Adrenal gland (tissue), 12 donors: ENCODE data around the gene EIF3F. TPM values are rescaled to one million over a fixed set of nuclear protein-coding genes. Genes with fewer than 3 reads are reported as not detected.

ENCODE experiments used
- DNase-seq, 7 donors: peaks; one replicate each; pipeline ENCODE4 v3.0.0-alpha.2; 2019 to 2020
- H3K27ac ChIP-seq, 5 donors: fragments of 200-600 bp; sonication (generic) in 4 of 5; 1 replicate in 3 of 5; 2 replicates in 2 of 5; pipeline versions ENCODE4 v1.5.1 to v1.8.0; 2016 to 2020; ENCODE audit warnings: mild to moderate bottlenecking in 1 of 5
- H3K27me3 ChIP-seq: fragments of 200-600 bp; 2 replicates; pipeline ENCODE4 v1.8.0; 2021
- H3K36me3 ChIP-seq, 2 donors: fragments of 200-600 bp; replicated peaks in 1 of 2; 1 replicate in 1 of 2; 2 replicates in 1 of 2; pipeline versions ENCODE4 v1.5.1 to v1.8.0; 2018 to 2022
- H3K4me1 ChIP-seq, 2 donors: fragments of 200-600 bp; replicated peaks in 1 of 2; 1 replicate in 1 of 2; 2 replicates in 1 of 2; pipeline versions ENCODE4 v1.5.1 to v1.8.0; 2018 to 2021
- H3K4me3 ChIP-seq, 4 donors: fragments of 200-600 bp; sonication (generic) in 3 of 4; one replicate each; pipeline ENCODE4 v1.5.1; 2016 to 2018
- H3K9me3 ChIP-seq, 3 donors: fragments of 200-600 bp; sonication (generic) in 1 of 3; replicated peaks in 1 of 3; 1 replicate in 2 of 3; 2 replicates in 1 of 3; pipeline versions ENCODE4 v1.5.1 to v1.8.0; 2016 to 2021
- CTCF ChIP-seq, 6 experiments: fragments of 450-650 bp in 4 of 6; fragments of 200-600 bp in 2 of 6; sonication (generic) in 1 of 6; IDR thresholded peaks; 1 replicate in 5 of 6; 2 replicates in 1 of 6; pipeline versions ENCODE4 v1.5.1 to v1.8.0; 2016 to 2021; ENCODE audit warnings: antibody characterized with exemption in 6 of 6, mild to moderate bottlenecking in 2 of 6, moderate library complexity in 1 of 6
- POLR2A ChIP-seq, 2 donors: fragments of 450-650 bp; IDR thresholded peaks; one replicate each; pipeline ENCODE4 v1.6.1; 2017; ENCODE audit warnings: antibody characterized with exemption in 2 of 2, mild to moderate bottlenecking in 2 of 2, moderate library complexity in 1 of 2
- WGBS, 4 donors: extraction: QIAGEN DNeasy Blood & Tissue Kit in 2 of 4; methylation state at CpG; one replicate each; pipeline versions ENCODE4 v1.1.5 to v1.1.7; 2013 to 2017; 5-methylcytosine and 5-hydroxymethylcytosine counted together
- intact Hi-C, 2 donors: fragments of 100-400 bp; cut with DNase I; formaldehyde crosslinking; loops; one replicate each; pipeline versions ENCODE4 v1.14.1 to v1.15.0; 2022 to 2023
- polyA plus RNA-seq, 3 donors: library from polyadenylated mRNA; stranded (reverse); fragments of 200-250 nt in 2 of 3; fragments of 350-450 nt in 1 of 3; fragmentation: Illumina TruSeq in 1 of 3; extraction: RNeasy Lipid Tissue Mini Kit (QIAGEN cat#74804) in 1 of 3; gene quantifications; one replicate each; pipeline ENCODE4 v1.2.3, GENCODE V29; 2013 to 2014
- total RNA-seq, 9 donors: library from RNA; depleted of rRNA in 4 of 9; stranded (reverse); fragments of >200 nt in 4 of 9; fragments of 120-200 nt in 1 of 9; fragmentation: NEBNext Ultra II Directional in 1 of 9; extraction: Animal tissue kit (Norgen Biotek cat#: 25700) in 1 of 9; gene quantifications; one replicate each; pipeline versions ENCODE4 v1.1.0 to v1.2.4, GENCODE V29; 2013 to 2023
- donor health status: healthy with polysubstance abuse.
- donor health status: Bipolar disorder and iron deficiency.
- donor health status: DM: yes; HTN: yes; CAD: no.
- donor health status: DM: no; HTN: no; CAD: no.
- donor health status: DM: no; HTN: no; CAD: no.
- donor health status: DM: yes; HTN: yes; CAD: no.

EIF3F gene
- total and polyA plus RNA-seq, 12 donors = 105 to 366 (median 173) TPM

GRCh38 chr11:7944123-7944522, 43.0 kb upstream of the EIF3F start:
- TF ChIP-seq POLR2A (IDR thresholded peaks at IDR 0.05) (no peak), CTCF (IDR thresholded peaks at IDR 0.05) (no peak)
- Histone ChIP-seq H3K27ac (no peak overlapping the region), H3K4me3 (no peak overlapping the region), H3K9me3 (peaks cover 0 to 9% (median 0%) of the 10 kb centered on the region in 3 donors), H3K27me3 (no peaks in the 10 kb centered on the region), H3K4me1 (no peaks in the 10 kb centered on the region), H3K36me3 (no peaks in the 10 kb centered on the region)
- whole genome bisulfite sequencing, 4 donors = 73 to 97% (median 87%) methylated on average over 2 of the region's 2 CpGs
- no peak for DNase-seq
- intact Hi-C loops = no loop called here

GRCh38 chr11:7949934-7950333, 37.2 kb upstream of the EIF3F start:
- Histone ChIP-seq H3K27me3 (no peaks in the 10 kb centered on the region), H3K9me3 (no peaks in the 10 kb centered on the region), H3K4me3 (no peak overlapping the region), H3K36me3 (no peaks in the 10 kb centered on the region), H3K4me1 (no peaks in the 10 kb centered on the region), H3K27ac (no peak overlapping the region)
- intact Hi-C loops = no loop called here
- no peak for DNase-seq
- TF ChIP-seq CTCF (IDR thresholded peaks at IDR 0.05) (no peak), POLR2A (IDR thresholded peaks at IDR 0.05) (no peak)
- WGBS, 4 donors = 76 to 93% (median 86%) methylated on average over 1 of the region's 1 CpG

GRCh38 chr11:7955191-7955590, 31.9 kb upstream of the EIF3F start:
- 59 to 81% (median 66%) methylated on average over 1 of the region's 1 CpG for WGBS, 4 donors
- intact Hi-C loops = no loop called here
- H3K27ac ChIP-seq = no peak overlapping the region
- H3K36me3 ChIP-seq = no peaks in the 10 kb centered on the region
- DNase-seq = no peak
- H3K9me3 ChIP-seq = no peaks in the 10 kb centered on the region
- no peaks in the 10 kb centered on the region for H3K4me1 ChIP-seq
- H3K27me3 ChIP-seq = no peaks in the 10 kb centered on the region
- H3K4me3 ChIP-seq = no peak overlapping the region
- TF ChIP-seq CTCF (IDR thresholded peaks at IDR 0.05) (no peak), POLR2A (IDR thresholded peaks at IDR 0.05) (no peak)

GRCh38 chr11:7964261-7964660, 22.9 kb upstream of the EIF3F start:
- Histone ChIP-seq H3K9me3 (no peaks in the 10 kb centered on the region), H3K4me3 (no peak overlapping the region), H3K36me3 (no peaks in the 10 kb centered on the region), H3K27me3 (no peaks in the 10 kb centered on the region), H3K4me1 (no peaks in the 10 kb centered on the region), H3K27ac (no peak overlapping the region)
- no peak for DNase-seq
- 55 to 79% (median 66%) methylated on average over 3 of the region's 3 CpGs for WGBS, 4 donors
- TF ChIP-seq POLR2A (IDR thresholded peaks at IDR 0.05) (no peak), CTCF (IDR thresholded peaks at IDR 0.05) (no peak)
- intact Hi-C loops = no loop called here
